ENCODE measurements around the gene ATOH8.

DNA sequence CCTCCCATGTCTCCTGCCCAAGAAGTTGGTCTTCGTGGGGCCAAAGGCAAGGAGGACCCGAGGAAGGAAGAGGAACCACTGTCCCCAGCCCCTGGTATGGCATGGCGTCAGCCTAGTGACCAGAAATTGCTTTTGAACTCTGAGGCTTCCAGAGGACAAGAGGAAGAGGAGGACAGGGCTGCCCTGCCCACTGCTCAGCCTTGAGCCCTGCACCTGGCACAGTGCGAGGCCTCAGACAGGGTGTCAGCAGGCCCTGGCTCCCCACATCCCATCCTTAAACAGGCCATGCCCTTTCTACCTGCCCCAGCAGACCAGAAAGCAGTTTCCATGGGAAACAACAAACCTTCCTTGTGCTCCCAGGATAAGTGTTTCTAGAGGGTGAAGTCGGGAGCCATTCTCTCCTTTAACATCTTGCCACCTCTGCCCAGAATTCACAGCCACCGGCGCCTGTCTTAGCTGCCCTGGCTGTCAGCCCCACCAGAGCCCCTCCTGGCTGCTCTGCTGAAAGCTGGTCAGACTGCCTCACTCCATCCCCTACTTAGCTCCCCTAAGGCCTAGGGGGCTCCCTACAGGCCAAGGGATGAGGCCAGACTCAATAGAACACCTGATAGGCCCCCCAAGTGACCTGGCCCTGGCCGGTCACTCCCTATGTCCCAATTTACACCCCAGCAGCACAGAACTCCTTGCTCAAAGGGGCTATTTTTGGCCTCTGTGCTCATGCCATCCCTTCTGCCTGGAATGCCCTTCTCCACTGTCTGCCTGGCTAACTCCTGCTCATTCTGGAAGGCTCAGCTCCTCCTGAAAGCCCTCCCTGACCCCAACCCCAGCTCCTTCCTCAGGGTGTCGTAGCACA is 20.6 kb downstream of the ATOH8 start:
- TF ChIP-seq REST (IDR thresholded peaks at IDR 0.05; ENCODE audit: low read depth) (no peak), EP300 (IDR thresholded peaks at IDR 0.05; ENCODE audit: borderline replicate concordance) (no peak), RAD21 (IDR thresholded peaks at IDR 0.05; ENCODE audit: low read depth) (no peak), CEBPB (IDR thresholded peaks at IDR 0.05) (no peak), CREB1 (IDR thresholded peaks at IDR 0.05; ENCODE audit: low read depth) (no peak), TCF12 (IDR thresholded peaks at IDR 0.05; ENCODE audit: low read depth) (no peak), TEAD4 (IDR thresholded peaks at IDR 0.05) (no peak), MAX (IDR thresholded peaks at IDR 0.05) (no peak), NFIC (IDR thresholded peaks at IDR 0.05) (no peak), FOXM1 (IDR thresholded peaks at IDR 0.05; ENCODE audit: borderline replicate concordance, low read depth) (no peak)
- TF ChIP-seq, protein P1, sequence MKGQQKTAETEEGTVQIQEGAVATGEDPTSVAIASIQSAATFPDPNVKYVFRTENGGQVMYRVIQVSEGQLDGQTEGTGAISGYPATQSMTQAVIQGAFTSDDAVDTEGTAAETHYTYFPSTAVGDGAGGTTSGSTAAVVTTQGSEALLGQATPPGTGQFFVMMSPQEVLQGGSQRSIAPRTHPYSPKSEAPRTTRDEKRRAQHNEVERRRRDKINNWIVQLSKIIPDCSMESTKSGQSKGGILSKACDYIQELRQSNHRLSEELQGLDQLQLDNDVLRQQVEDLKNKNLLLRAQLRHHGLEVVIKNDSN (IDR thresholded peaks at IDR 0.05), result no peak

All from Ishikawa (cell line).